IMR-90 (cell line): Measurements from ENCODE around the gene APOL3. TPM values are rescaled to one million over a fixed set of nuclear protein-coding genes. Genes with fewer than 3 reads are reported as not detected.

Experiments
- ATAC-seq: fragments of 200-7000 bp; cut with Tn5 transposase; 2 replicates; pipeline ENCODE4 v1.9.1; 2020; ENCODE audit warnings: low read depth, mild to moderate bottlenecking, moderate library complexity
- BruUV-seq: library from RNA; stranded (reverse); fragments of 400-500 nt; replicated peaks from 2 replicates; lab custom pipeline; 2021; lab: Mats Ljungman, UMichigan
- CTCF ChIA-PET: fragments of 300-600 bp; formaldehyde crosslinking; extraction: SDS; loops from one replicate; lab custom pipeline; 2021; ENCODE audit warnings: antibody characterized with exemption; lab: Yijun Ruan, JAX
- POLR2A ChIA-PET: fragments of 300-600 bp; sonication (Branson Sonifier 250); formaldehyde crosslinking; loops from one replicate; lab custom pipeline; 2022; ENCODE audit warnings: antibody characterized with exemption; ENCODE audit not compliant: unreplicated experiment; lab: Charles Lee
- DNase-seq: peaks from one replicate; pipeline ENCODE4 v3.0.0; 2013
- H2AFZ ChIP-seq: replicated peaks from 2 replicates; pipeline ENCODE3; 2013; ENCODE audit warnings: low read length, mild to moderate bottlenecking; ENCODE audit not compliant: poor library complexity
- H2AK5ac ChIP-seq: 2 replicates; pipeline ENCODE4 v1.6.1; 2013; ENCODE audit warnings: low read depth, low read length, inconsistent platforms
- H2AK9ac ChIP-seq: replicated peaks from 2 replicates; pipeline ENCODE3; 2013; ENCODE audit warnings: mild to moderate bottlenecking, low read depth, low read length, moderate library complexity; ENCODE audit not compliant: poor library complexity
- H2BK120ac ChIP-seq: 2 replicates; pipeline ENCODE4 v1.6.1; 2013; ENCODE audit warnings: low read depth, low read length, inconsistent platforms
- H2BK15ac ChIP-seq: 3 replicates; pipeline ENCODE4 v1.6.1; 2013; ENCODE audit warnings: low read depth, low read length, inconsistent platforms
- H2BK20ac ChIP-seq: 2 replicates; pipeline ENCODE4 v1.6.1; 2013; ENCODE audit warnings: low read depth, mild to moderate bottlenecking, inconsistent platforms, low read length, moderate library complexity
- H2BK5ac ChIP-seq: 2 replicates; pipeline ENCODE4 v1.6.1; 2013; ENCODE audit warnings: mild to moderate bottlenecking, low read depth, low read length, inconsistent platforms; ENCODE audit not compliant: poor library complexity, severe bottlenecking
- H3K14ac ChIP-seq: replicated peaks from 2 replicates; pipeline ENCODE4 v1.6.1; 2013; ENCODE audit warnings: low read depth, low read length, inconsistent platforms
- H3K18ac ChIP-seq: 2 replicates; pipeline ENCODE4 v1.6.1; 2013; ENCODE audit warnings: low read depth, low read length, control low read depth
- H3K23ac ChIP-seq: 2 replicates; pipeline ENCODE4 v1.6.1; 2013; ENCODE audit warnings: low read depth, low read length, inconsistent platforms
- H3K27ac ChIP-seq: 2 replicates; pipeline ENCODE4 v1.5.1; 2013; ENCODE audit warnings: mild to moderate bottlenecking, control low read depth, low read length; ENCODE audit not compliant: insufficient read depth
- H3K27me3 ChIP-seq: 2 replicates; pipeline ENCODE4 v1.6.1; 2013; ENCODE audit warnings: low read length; ENCODE audit not compliant: control insufficient read depth, insufficient read depth
- H3K36me3 ChIP-seq: 2 replicates; pipeline ENCODE4 v1.6.1; 2013; ENCODE audit warnings: low read length, mixed read lengths; ENCODE audit not compliant: control insufficient read depth, insufficient read depth
- H3K4ac ChIP-seq: 2 replicates; pipeline ENCODE4 v1.6.1; 2013; ENCODE audit warnings: low read depth, low read length, inconsistent platforms
- H3K4me1 ChIP-seq: 2 replicates; pipeline ENCODE4 v1.6.1; 2013; ENCODE audit warnings: low read length, mixed read lengths; ENCODE audit not compliant: control insufficient read depth, insufficient read depth
- H3K4me2 ChIP-seq: 2 replicates; pipeline ENCODE4 v1.6.1; 2013; ENCODE audit warnings: low read depth, mild to moderate bottlenecking, control low read depth, low read length, moderate library complexity
- H3K4me3 ChIP-seq: 2 replicates; pipeline ENCODE4 v1.5.1; 2013; ENCODE audit warnings: low read depth, mild to moderate bottlenecking, control low read depth, low read length, moderate library complexity; ENCODE audit not compliant: insufficient read depth
- H3K56ac ChIP-seq: 2 replicates; pipeline ENCODE4 v1.6.1; 2013; ENCODE audit warnings: low read length, inconsistent platforms; ENCODE audit not compliant: insufficient read depth; ENCODE audit errors: extremely low read depth
- H3K79me1 ChIP-seq, 2 experiments: 2 replicates each; pipeline ENCODE4 v1.6.1; 2013; ENCODE audit warnings: low read length in 2 of 2, inconsistent platforms in 1 of 2, low read depth in 1 of 2
- H3K9ac ChIP-seq: 2 replicates; pipeline ENCODE4 v1.6.1; 2013; ENCODE audit warnings: low read depth, low read length, control low read depth
- H3K9me1 ChIP-seq: 2 replicates; pipeline ENCODE4 v1.6.1; 2013; ENCODE audit warnings: low read length, inconsistent platforms; ENCODE audit not compliant: insufficient read depth
- H3K9me3 ChIP-seq: 2 replicates; pipeline ENCODE4 v1.6.1; 2013; ENCODE audit warnings: low read length; ENCODE audit not compliant: control insufficient read depth, insufficient read depth
- H4K20me1 ChIP-seq: 2 replicates; pipeline ENCODE4 v1.6.1; 2013; ENCODE audit warnings: low read length, inconsistent platforms; ENCODE audit not compliant: insufficient read depth
- H4K5ac ChIP-seq: 2 replicates; pipeline ENCODE4 v1.6.1; 2013; ENCODE audit warnings: mild to moderate bottlenecking, low read depth, low read length, control low read depth
- H4K8ac ChIP-seq, 2 experiments: 2 replicates each; pipeline ENCODE4 v1.6.1; 2013; ENCODE audit warnings: low read depth in 2 of 2, low read length in 2 of 2, control low read depth in 1 of 2, inconsistent platforms in 1 of 2
- H4K91ac ChIP-seq: 2 replicates; pipeline ENCODE4 v1.6.1; 2013; ENCODE audit warnings: low read depth, low read length, inconsistent platforms; ENCODE audit not compliant: insufficient read depth
- BHLHE40 ChIP-seq: fragments of 150-350 bp; IDR thresholded peaks from 2 replicates; pipeline ENCODE4 v1.6.1; 2016; ENCODE audit warnings: mild to moderate bottlenecking, low read depth, low read length
- CEBPB ChIP-seq: IDR thresholded peaks from 2 replicates; pipeline ENCODE4 v1.6.1; 2012; ENCODE audit warnings: low read depth, low read length, improper control_type of control experiment
- CHD1 ChIP-seq: IDR thresholded peaks from 2 replicates; pipeline ENCODE4 v1.6.1; 2012; ENCODE audit warnings: low read depth, low read length, improper control_type of control experiment
- FOS ChIP-seq: fragments of 150-350 bp; IDR thresholded peaks from 2 replicates; pipeline ENCODE4 v1.6.1; 2016; ENCODE audit warnings: low read depth, low read length
- MAFK ChIP-seq: IDR thresholded peaks from 2 replicates; pipeline ENCODE4 v1.6.1; 2012; ENCODE audit warnings: low read depth, low read length, improper control_type of control experiment
- MAZ ChIP-seq: IDR thresholded peaks from 2 replicates; pipeline ENCODE4 v1.6.1; 2012; ENCODE audit warnings: low read depth, mild to moderate bottlenecking, low read length, improper control_type of control experiment, moderate library complexity, borderline replicate concordance
- MXI1 ChIP-seq: IDR thresholded peaks from 2 replicates; pipeline ENCODE4 v1.6.1; 2012; ENCODE audit warnings: low read depth, mild to moderate bottlenecking, low read length, moderate library complexity, borderline replicate concordance
- NFE2L2 ChIP-seq: fragments of 150-350 bp; IDR thresholded peaks from 2 replicates; pipeline ENCODE4 v1.6.1; 2016; ENCODE audit warnings: low read depth, mild to moderate bottlenecking, low read length
- POLR2A ChIP-seq: IDR thresholded peaks from 2 replicates; pipeline ENCODE4 v1.6.1; 2012; ENCODE audit warnings: mild to moderate bottlenecking, low read depth, low read length
- RAD21 ChIP-seq: IDR thresholded peaks from 2 replicates; pipeline ENCODE4 v1.6.1; 2012; ENCODE audit warnings: low read length, improper control_type of control experiment
- RCOR1 ChIP-seq: IDR thresholded peaks from 2 replicates; pipeline ENCODE4 v1.6.1; 2012; ENCODE audit warnings: mild to moderate bottlenecking, low read length, improper control_type of control experiment; ENCODE audit not compliant: insufficient replicate concordance
- RFX5 ChIP-seq: IDR thresholded peaks from 2 replicates; pipeline ENCODE4 v1.8.0; 2012; ENCODE audit warnings: low read depth, mild to moderate bottlenecking, low read length, moderate library complexity
- SMC3 ChIP-seq: fragments of 150-350 bp; IDR thresholded peaks from 2 replicates; pipeline ENCODE4 v1.6.1; 2016; ENCODE audit warnings: low read depth, mild to moderate bottlenecking, antibody characterized with exemption, low read length, moderate library complexity
- WGBS, 2 experiments: methylation state at CpG; one replicate each; pipeline versions ENCODE4 v1.1.5 to v1.1.7; 2013; ENCODE audit warnings: missing lambda C conversion rate in 2 of 2; ENCODE audit not compliant: insufficient read length in 1 of 2; ENCODE audit errors: extremely low coverage in 2 of 2; 5-methylcytosine and 5-hydroxymethylcytosine counted together
- dilution Hi-C: fragments of 300-500 bp; cut with HindIII; formaldehyde crosslinking; loops from one replicate; pipeline ENCODE4 v1.14.3; 2018; ENCODE audit warnings: low sequenced_read_pairs; ENCODE audit not compliant: unreplicated experiment
- in situ Hi-C: fragments of 300-500 bp; cut with MboI; formaldehyde crosslinking; loops from 3 replicates; pipeline ENCODE4 v1.14.3; 2019; ENCODE audit warnings: low sequenced_read_pairs, inconsistent platforms, mixed read lengths
- intact Hi-C: fragments of 100-400 bp; cut with micrococcal nuclease; formaldehyde crosslinking; loops from 2 replicates; pipeline ENCODE4 v1.10.0; 2022
- polyA plus RNA-seq, 3 experiments: library from polyadenylated mRNA; depleted of rRNA; stranded (reverse); fragments of >200 nt; gene quantifications; 2 replicates each; pipeline ENCODE4 v1.2.3, GENCODE V29; 2012; ENCODE audit warnings: low replicate concordance in 1 of 3
- total RNA-seq: library from RNA; depleted of rRNA; stranded (reverse); fragments of >200 nt; gene quantifications from 2 replicates; pipeline ENCODE4 v1.2.3, GENCODE V29; 2012
- TF ChIP-seq, protein P1 (sequence below): fragments of 150-350 bp; IDR thresholded peaks from 2 replicates; pipeline ENCODE4 v1.6.1; 2016; ENCODE audit warnings: low read depth, mild to moderate bottlenecking, low read length, moderate library complexity, borderline replicate concordance
- TF ChIP-seq, protein P2 (sequence below): fragments of 150-350 bp; IDR thresholded peaks from 2 replicates; pipeline ENCODE4 v1.6.1; 2017; ENCODE audit warnings: mild to moderate bottlenecking, antibody characterized with exemption, low read length, low read depth
- TF ChIP-seq, protein P3 (sequence below): conservative IDR thresholded peaks from 2 replicates; pipeline ENCODE4 v1.5.1; 2012; ENCODE audit warnings: mild to moderate bottlenecking, low read depth, low read length, improper control_type of control experiment

APOL3 gene
- total and polyA plus RNA-seq, 2 of the 4 experiments (the other 2 are of a cell fraction): 1.4 to 2.3 TPM

DNA sequence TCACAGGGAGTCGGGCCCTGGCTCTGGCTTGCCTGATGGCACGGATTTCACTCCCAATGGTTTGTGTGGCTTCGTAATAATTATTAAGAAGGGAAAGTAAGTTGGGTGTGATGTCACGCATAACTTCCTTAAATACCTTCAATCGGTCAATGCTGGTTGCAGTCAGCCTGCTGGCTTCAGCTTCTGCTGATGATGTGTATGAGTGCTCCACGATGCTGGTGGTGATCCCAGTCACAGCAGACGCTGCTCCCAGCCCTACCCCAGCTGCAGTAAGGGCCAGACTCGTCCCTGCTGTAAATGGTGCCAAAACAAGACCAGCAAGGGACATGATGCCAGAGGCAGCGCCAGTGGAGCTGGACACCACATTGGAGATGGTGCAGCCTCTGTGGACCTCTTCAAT, 19.1 kb downstream of the APOL3 start:
- Histone ChIP-seq H3K4ac (no peak overlapping the region), H3K4me2 (no peak overlapping the region), H3K36me3 (no peaks in the 10 kb centered on the region), H2BK20ac (no peak overlapping the region), H2AK5ac (no peak overlapping the region), H2BK5ac (no peak overlapping the region), H3K18ac (no peak overlapping the region), H3K56ac (no peak overlapping the region), H3K4me3 (no peak overlapping the region), H4K91ac (no peak overlapping the region), H2AK9ac (no peak overlapping the region), H3K14ac (no peak overlapping the region), H3K9ac (no peak overlapping the region), H2BK120ac (no peak overlapping the region), H4K8ac (no peak overlapping the region), H3K79me1 (no peaks in the 10 kb centered on the region), H3K27me3 (peaks cover 10% of the 10 kb centered on the region), H4K20me1 (no peaks in the 10 kb centered on the region), H2BK15ac (no peak overlapping the region), H2AFZ (peak overlapping the region; percentile 34), H3K9me3 (no peaks in the 10 kb centered on the region), H3K27ac (no peak overlapping the region), H3K23ac (no peak overlapping the region), H3K9me1 (peaks cover 11% of the 10 kb centered on the region), H4K5ac (no peak overlapping the region), H3K4me1 (peaks cover 2% of the 10 kb centered on the region; the same call in 1 of the 2 replicates)
- DNase-seq: no peak
- TF ChIP-seq RCOR1: no peak
- TF ChIP-seq MXI1: no peak
- TF ChIP-seq RFX5: no peak
- no peak for TF ChIP-seq NFE2L2
- TF ChIP-seq CHD1: no peak
- TF ChIP-seq MAFK: no peak
- TF ChIP-seq, protein P1, sequence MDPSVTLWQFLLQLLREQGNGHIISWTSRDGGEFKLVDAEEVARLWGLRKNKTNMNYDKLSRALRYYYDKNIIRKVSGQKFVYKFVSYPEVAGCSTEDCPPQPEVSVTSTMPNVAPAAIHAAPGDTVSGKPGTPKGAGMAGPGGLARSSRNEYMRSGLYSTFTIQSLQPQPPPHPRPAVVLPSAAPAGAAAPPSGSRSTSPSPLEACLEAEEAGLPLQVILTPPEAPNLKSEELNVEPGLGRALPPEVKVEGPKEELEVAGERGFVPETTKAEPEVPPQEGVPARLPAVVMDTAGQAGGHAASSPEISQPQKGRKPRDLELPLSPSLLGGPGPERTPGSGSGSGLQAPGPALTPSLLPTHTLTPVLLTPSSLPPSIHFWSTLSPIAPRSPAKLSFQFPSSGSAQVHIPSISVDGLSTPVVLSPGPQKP: no peak
- no peak for TF ChIP-seq BHLHE40
- no peak for TF ChIP-seq MAZ
- TF ChIP-seq RAD21: no peak
- no peak for TF ChIP-seq POLR2A
- TF ChIP-seq, protein P2, sequence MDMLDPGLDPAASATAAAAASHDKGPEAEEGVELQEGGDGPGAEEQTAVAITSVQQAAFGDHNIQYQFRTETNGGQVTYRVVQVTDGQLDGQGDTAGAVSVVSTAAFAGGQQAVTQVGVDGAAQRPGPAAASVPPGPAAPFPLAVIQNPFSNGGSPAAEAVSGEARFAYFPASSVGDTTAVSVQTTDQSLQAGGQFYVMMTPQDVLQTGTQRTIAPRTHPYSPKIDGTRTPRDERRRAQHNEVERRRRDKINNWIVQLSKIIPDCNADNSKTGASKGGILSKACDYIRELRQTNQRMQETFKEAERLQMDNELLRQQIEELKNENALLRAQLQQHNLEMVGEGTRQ: no peak
- TF ChIP-seq CEBPB: no peak
- TF ChIP-seq FOS: no peak
- no peak for TF ChIP-seq SMC3
- TF ChIP-seq, protein P3, sequence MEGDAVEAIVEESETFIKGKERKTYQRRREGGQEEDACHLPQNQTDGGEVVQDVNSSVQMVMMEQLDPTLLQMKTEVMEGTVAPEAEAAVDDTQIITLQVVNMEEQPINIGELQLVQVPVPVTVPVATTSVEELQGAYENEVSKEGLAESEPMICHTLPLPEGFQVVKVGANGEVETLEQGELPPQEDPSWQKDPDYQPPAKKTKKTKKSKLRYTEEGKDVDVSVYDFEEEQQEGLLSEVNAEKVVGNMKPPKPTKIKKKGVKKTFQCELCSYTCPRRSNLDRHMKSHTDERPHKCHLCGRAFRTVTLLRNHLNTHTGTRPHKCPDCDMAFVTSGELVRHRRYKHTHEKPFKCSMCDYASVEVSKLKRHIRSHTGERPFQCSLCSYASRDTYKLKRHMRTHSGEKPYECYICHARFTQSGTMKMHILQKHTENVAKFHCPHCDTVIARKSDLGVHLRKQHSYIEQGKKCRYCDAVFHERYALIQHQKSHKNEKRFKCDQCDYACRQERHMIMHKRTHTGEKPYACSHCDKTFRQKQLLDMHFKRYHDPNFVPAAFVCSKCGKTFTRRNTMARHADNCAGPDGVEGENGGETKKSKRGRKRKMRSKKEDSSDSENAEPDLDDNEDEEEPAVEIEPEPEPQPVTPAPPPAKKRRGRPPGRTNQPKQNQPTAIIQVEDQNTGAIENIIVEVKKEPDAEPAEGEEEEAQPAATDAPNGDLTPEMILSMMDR: no peak
- ATAC-seq: no peak
- WGBS, 2 experiments: 58% methylated on average over 4 of the region's 9 CpGs; no CpG with 5 or more reads in 1 of the 2 experiments
- CTCF ChIA-PET: no interaction called here
- POLR2A ChIA-PET: no interaction called here
- intact Hi-C loops: no loop called here
- BruUV-seq: no TSS peak
- in situ Hi-C loops: loop anchor here (5.0 kb wide), 2 partner anchors 41 to 346 kb away; no protein-coding TSS in a partner anchor
- dilution Hi-C loops: no loop called here
